Measurements from ENCODE around the gene PRIMA1. TPM values are rescaled to one million over a fixed set of nuclear protein-coding genes. Genes with fewer than 3 reads are reported as not detected.

Gene PRIMA1
- total and polyA plus RNA-seq, 10 of the 15 experiments (the other 5 are each of a cell fraction or from before 2014, with no cell fraction given): not detected

- TF ChIP-seq REST (IDR thresholded peaks at IDR 0.05; ENCODE audit: low read depth, low read length) (no peak), NFIC (IDR thresholded peaks at IDR 0.05; ENCODE audit: low read depth, low read length) (no peak), IRF3 (IDR thresholded peaks at IDR 0.05) (no peak)
- no peak overlapping the region for H2AFZ ChIP-seq (ENCODE audit: control insufficient read depth, low read depth, low read length)
- FAIRE-seq: no peak
- ChIA-PET CTCF (interaction anchor here (0.7 kb wide), 1 partner anchor 1068 kb away, joined by 3 read pairs; no protein-coding TSS in a partner anchor), SMC1A (ENCODE audit: uncharacterized antibody, unreplicated experiment) (no interaction called here), POLR2A (no interaction called here), RAD21 (ENCODE audit: unreplicated experiment) (no interaction called here)
- in situ Hi-C loops (cut with MboI) (no loop called here), intact Hi-C loops (cut with micrococcal nuclease; ENCODE audit: unreplicated experiment) (no loop called here)
- H3K4me2 ChIP-seq (ENCODE audit: control insufficient read depth, insufficient read depth): no peak overlapping the region
- H4K20me1 ChIP-seq (ENCODE audit: control insufficient read depth, insufficient read depth): no peaks in the 10 kb centered on the region
- H3K27me3 ChIP-seq (replicated peaks in 1 of 2; ENCODE audit: control insufficient read depth in 2 of 2, insufficient read depth in 2 of 2, low read length in 1 of 2): no peaks in the 10 kb centered on the region; a peak in 1 of 4 replicates
- no peak overlapping the region for H3K27ac ChIP-seq (ENCODE audit: control insufficient read depth, insufficient read depth)
- no peaks in the 10 kb centered on the region for H3K4me1 ChIP-seq (ENCODE audit: control insufficient read depth, insufficient read depth, low read length)
- DNase-seq (ENCODE audit: low read depth, low spot score): no peak
- no peaks in the 10 kb centered on the region for H3K79me2 ChIP-seq (ENCODE audit: control insufficient read depth, insufficient read depth, low read length)
- WGBS (ENCODE audit: insufficient coverage, insufficient replicate concordance, low lambda C conversion rate, missing lambda C conversion rate): 31% methylated on average over 8 of the region's 8 CpGs
- no TSS peak for BruUV-seq (replicated peaks)
- no peaks in the 10 kb centered on the region for H3K9me3 ChIP-seq (replicated peaks; ENCODE audit: control insufficient read depth, insufficient read depth, low read length)
- H3K9ac ChIP-seq (ENCODE audit: control insufficient read depth, insufficient read depth, low read length): no peak overlapping the region
- no peak overlapping the region for H3K4me3 ChIP-seq
- H3K36me3 ChIP-seq (ENCODE audit: control insufficient read depth in 2 of 2, insufficient read depth in 2 of 2, low read length in 1 of 2): no peaks in the 10 kb centered on the region
- no peak for ATAC-seq
Observed at GRCh38 chr14:93753647-93754046, 34.6 kb downstream of the PRIMA1 start.

All from GM12878 (cell line).